Measurements from ENCODE around the gene SEMA3F.
"Not testable (repeated sequence)": the region's sequence is repeated elsewhere in the genome, so short reads cannot be mapped to it uniquely, and the experiment has no call there.

SEMA3F gene

DNA sequence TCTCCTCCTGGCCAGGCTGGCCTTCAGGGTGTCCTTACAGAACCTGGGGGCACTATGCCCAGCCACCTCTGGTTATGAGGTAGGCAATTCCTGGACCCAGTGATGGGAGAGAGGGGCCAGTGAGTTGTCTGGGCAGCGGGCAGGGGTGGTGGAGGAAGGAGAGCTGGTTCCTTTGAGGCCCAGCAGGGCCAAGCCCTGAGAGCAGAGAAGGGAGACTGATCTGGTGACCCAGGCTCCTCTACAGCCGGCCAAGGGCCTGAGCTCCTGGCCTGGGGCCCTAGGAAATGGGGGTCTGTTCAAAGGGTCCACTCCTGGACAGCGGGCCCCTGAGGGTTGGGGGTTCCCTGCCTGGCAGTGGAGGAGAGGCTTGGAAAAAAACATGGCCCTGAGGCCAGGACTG lies 57.8 kb downstream of the SEMA3F start:
- DNase-seq = no peak

- DNase-seq = peak; percentile 94
Observed at GRCh38 chr3:50213373-50213772, 58.2 kb downstream of the SEMA3F start.

DNA sequence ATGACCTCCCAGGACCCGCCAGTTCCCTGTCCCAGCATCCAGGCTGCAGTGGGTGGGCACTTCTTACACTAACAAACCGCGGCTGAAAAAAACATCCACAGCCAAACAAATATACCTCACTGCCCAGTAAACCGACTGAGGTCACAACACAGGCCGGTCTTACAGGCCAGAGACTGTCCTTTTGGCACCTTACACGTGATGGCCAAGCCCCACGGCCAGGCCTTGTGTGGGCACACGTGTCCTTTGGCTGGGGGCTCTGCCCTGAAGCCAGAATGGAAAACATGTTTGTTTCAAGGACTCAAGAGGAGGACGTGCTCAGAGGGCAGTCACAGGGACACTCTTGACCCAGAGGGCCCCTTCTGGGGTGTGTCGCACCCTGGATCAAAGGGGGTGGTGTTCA lies 59.7 kb downstream of the SEMA3F start:
- no peak for DNase-seq

DNA sequence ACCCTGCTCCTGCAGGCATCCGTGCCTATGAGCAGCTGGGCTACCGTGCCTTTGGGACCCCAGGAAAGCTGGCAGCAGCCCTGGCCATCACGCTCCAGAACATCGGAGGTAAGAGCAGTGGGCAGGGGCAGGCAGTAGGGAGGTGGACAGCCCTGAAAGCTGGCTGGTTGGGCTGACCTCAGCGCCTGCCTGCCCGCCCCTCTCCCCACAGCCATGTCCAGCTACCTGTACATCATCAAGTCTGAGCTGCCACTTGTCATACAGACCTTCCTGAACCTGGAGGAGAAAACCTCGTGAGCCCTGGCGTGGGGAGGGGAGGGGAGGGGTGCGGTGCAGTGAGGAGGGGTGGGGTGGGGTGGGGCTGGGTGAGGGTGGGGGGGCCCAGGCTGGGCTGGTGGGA lies 60.4 kb downstream of the SEMA3F start:
- DNase-seq = no peak

- no peak for DNase-seq
Observed at GRCh38 chr3:50217681-50218080, 62.6 kb downstream of the SEMA3F start.

- DNase-seq = no peak
Observed at GRCh38 chr3:50218448-50218847, 63.3 kb downstream of the SEMA3F start.

- no peak for DNase-seq
Observed at GRCh38 chr3:50219285-50219684, 64.2 kb downstream of the SEMA3F start.

DNA sequence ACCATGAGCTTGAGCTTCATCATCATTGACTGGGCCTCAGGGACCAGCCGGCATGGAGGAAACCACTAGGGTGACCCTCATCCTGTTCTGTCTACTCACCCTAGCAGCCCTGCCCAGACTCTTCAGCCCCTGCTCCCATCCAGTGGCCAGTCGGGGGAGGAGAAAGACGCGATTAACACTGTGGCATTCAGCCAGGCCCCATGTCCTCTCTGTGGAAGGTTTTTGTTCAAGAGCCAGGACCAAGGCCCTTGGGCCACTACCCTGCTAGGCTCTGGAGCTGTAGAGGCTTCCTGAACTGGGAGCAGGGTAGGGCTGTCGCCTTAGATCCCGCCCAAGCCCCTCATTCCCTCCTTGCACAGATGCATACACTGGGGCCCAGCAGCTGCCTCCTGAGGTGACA lies 65.0 kb downstream of the SEMA3F start:
- DNase-seq = no peak

- DNase-seq = no peak
Observed at GRCh38 chr3:50221051-50221410, 65.9 kb downstream of the SEMA3F start.

DNA sequence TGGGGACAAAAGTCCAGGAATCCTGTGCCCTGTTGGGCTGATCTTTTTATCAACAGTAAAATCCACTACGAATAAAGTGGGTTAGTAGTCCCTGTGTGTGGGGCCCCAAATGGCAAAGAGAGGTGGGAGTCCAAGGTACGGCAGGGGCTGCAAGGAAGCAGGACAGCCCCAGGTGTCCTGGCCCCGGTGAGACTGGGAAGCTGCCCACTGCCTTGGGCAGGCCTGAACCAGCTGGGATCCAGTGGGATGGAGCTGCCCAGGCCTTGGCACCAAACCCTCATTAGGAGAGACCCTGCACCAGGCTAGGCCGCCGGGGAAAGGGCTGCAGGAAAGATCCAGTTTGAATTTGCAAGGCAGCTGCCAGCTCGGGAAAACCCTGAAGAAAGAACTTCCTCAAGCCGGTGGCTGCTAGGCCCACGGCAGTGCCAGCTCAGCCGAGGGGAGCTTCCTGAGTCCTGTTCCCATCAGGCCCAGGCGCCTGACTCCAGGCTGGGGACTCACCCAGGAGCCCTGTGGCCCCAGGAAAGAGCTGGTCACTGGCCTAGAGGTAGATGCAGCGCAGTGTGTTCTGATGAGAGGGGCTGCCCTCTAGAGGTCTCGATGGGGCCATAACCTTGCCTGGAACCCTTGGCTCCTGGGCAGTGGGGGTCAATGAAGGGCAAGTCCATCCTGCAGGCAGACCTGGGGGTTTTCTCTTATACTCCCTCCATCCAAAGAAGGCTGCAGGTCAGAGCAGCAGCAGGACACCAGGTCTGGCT lies 66.5 kb downstream of the SEMA3F start:
- DNase-seq = peak; percentile 62

- DNase-seq = no peak
Observed at GRCh38 chr3:50222169-50222528, 67.0 kb downstream of the SEMA3F start.

DNA sequence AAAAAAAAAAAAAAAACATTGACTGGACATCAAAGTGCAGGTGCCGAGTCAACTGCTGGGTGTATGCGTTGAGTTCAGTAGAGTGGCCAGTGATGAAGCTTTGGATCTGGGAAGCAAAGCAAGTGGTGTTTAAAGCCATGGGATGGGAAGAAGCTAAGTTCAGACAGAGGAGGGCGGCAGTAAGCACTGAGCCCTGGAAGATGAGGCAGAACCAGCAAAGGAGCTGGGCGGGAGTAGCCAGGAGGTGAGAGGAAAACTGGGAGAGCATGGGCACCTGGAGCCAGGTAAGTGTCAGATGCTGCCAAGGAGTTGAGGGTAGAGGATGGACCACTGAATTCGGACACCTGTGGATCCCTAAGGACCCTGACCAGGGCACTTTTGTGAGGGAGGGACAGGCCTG lies 69.5 kb downstream of the SEMA3F start:
- no peak for DNase-seq

DNA sequence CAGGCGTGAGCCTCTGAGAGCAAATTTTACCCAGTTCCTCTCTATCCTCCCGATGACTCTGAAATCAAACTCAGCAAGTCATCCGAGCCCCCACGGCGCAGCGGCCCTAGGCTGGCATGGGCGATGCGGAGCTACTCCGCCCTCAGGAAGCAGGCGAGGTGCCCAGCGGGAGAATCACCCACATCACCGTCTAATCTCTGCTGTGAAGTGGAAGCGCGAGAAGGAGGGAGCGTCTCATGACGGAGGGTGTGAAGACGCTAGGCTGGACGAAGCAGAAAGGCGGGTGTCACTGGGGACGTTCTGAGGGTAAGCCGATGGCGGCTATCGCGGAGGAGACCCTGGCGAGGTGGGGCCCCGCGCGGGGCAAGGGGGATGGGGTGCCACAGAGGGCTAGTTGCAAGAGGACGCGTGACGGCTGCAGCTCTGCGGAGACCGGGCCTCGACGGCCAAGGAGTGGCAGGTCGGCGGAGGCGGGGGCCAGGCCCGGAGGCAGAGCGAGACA lies 71.8 kb downstream of the SEMA3F start:
- DNase-seq = peak; percentile 42

DNA sequence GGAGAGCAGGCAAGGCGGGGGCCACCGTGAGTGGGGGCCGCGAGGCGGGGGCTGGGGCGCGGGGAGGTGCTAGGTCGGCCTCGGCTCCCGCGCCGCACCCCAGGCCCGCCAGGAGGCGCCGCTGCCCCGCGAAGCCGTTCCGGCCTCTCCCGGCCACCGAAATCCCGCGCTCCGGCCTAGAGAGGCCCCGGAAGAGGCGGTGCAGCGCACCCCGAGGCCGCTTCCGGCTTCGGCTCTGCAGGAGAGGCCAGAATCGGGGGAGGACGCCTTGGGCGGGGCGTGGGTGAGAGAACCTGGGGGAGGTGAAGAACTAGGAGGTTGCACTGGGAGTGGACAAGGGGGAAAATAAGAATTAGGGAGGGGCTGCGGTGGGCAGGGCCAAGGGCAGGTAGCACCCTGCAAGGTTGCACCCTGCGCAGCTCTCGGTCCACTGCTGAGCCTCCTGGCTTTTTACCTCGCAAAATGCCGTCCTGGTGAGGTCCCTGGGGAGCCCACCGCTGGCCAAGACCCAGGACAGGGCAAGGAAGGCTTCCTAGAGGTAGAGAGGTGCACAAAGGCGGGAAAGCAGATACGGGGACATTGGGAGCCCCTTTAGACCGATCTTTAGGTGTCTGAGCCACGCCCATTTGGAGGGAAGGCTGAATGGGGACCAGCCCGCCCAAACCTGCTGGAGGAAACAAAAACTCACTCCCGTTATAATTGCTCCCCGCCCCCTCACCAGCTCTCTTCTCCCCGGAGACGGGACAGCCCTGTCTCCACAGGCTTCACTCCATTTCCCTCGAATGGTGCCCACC lies 72.5 kb downstream of the SEMA3F start:
- DNase-seq = peak; percentile 93

DNA sequence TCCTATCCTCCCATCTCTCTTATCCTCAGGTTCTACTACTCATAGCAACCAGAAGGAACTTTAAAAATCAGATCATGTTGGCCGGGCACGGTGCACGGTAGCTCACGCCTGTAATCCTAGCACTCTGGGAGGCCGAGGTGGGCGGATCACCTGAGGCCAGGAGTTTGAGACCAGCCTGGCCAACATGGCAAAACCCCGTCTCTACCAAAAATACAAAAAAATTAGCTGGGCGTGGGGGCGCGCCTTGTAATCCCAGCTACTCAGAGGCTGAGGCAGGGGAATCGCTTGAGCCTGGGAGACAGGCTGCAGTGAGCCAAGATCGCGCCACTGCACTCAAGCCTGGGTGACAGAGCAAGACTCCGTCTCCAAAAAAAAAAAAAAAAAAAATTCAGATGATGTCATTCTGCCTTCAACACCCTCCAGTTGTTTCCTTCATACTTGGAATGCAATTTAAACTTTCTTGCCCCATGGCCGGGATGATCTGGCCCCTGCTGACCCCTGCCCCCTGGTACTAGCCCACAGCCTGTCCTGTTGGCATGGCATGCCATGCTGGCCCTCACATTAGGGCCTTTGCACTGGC lies 73.2 kb downstream of the SEMA3F start:
- DNase-seq = not testable (repeated sequence)

DNA sequence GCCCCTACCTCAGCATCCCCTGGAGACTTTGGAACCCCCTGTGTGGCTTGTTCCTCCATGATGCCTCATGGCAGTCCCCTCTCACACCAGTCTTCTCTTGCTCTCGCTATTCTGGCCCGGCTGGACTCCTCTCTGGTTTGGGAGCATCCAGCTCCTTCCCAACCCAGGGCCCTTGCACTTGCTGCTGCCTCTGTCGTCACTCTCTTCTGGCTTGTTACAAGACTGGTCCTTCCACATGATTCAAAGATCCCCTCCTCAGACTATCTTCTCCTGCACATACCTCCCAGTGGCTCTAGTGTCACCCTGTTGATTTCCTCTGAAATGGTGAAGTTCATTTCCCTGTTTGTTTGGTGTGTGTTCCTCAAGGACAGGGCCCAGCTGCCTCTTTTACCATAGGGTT lies 74.4 kb downstream of the SEMA3F start:
- no peak for DNase-seq

DNA sequence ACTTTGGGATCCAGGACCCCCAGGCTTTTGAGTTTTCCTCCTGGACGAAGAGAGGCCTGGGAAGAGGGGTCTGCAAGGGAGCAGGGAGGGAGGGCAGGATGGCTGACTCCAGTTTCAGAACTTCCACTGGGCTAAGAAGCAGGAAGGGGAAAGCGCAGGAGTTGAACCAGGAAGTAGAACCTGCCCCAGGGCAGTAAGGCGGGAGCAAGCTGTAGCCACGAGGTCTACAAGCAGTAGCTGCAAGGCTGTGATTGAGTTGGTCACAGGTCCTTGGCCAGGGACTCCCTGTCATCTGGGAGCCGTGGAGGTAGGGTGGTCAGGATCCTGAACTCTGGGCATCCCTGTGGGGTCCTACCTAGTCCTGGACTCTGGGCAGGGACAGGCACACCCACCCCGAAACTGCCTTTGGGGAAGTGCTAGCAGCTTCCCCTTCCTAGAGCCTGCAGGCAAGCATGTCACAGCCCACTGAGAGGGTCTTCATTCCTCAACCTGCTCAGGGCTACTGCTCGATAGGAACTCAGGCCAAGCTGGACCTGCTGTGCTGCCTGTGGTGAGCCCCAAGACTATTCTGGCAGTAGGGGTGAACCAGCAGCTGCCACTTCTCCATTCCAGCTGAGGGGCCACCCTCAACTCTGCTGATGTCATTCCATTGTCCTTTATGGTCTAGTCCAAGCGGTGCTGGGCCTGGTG lies 75.1 kb downstream of the SEMA3F start:
- DNase-seq = no peak

- DNase-seq = no peak
Observed at GRCh38 chr3:50230794-50231125, 75.6 kb downstream of the SEMA3F start.

DNA sequence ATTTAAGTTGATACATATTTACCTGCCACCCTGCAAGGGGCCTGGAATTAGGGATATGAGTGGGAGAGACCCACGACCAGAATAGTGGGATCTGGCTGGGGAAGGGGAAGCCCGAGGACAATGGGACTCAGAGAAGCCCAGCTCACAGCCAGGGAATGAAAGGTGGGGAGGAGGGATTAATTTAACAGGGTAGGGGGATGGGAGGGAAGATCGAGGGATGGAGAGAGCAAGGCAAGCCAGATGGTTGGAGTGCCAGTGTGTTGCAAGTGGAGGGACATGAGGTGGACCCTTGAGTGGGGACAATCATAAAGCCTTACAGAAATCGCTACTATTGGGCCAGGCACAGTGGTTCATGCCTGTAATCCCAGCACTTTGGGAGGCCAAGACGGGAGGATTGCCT lies 76.5 kb downstream of the SEMA3F start:
- no peak for DNase-seq

DNA sequence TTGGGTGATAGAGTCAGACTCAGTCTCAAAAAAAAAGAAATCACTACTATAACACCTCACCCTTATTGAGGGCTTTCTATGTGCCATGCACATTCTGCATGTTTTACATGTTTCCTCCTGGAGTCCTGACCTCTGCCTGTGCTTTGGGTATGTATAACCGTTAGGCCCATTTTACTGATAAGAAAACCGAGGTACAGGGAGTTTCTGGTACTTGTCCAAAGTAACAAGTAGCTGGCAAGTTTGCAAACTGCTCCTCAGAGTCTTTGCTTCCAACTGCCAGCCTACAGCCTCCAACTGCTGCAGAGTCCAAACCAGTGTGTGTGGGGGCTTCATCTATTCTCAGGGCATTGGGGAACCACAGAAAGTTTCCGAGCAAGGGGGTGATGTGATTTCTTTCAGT lies 77.2 kb downstream of the SEMA3F start:
- DNase-seq = no peak

GRCh38 chr3:50233176-50233575 lies 78.1 kb downstream of the SEMA3F start:
- no peak for DNase-seq

DNA sequence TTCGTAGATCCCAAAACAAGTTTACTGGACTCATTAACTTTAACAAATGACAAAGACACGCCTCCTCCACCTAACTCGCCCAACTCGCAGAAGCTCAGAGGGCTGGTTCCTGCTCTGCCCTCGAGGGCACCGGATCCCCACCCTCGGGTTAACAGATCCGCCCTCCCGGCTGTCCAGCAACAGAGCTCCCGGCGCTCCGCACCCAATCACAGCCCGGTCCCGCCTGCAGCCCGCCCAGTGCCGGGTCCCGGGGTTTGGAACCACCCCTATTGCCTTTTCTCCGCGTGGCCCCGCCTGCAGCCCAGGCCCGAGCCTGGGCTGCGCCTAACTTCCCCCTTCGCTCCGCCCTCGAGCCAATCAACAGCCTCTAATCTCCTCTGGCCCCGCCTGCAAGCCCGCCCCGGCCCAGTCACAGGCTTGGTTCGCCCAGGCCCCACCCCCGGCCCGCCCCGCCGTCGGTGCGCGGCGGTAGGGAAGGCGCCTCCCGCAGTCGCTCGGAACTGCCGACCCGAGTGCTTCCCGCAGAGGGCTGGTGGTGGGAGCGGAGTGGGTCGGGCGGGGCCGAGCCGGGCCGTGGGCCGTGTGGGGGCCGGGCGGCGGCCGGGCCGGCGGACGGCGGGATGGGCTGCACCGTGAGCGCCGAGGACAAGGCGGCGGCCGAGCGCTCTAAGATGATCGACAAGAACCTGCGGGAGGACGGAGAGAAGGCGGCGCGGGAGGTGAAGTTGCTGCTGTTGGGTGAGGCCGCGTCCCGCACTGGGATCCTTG lies 80.8 kb downstream of the SEMA3F start, which contains the start of gene GNAI2:
Gene GNAI2, plus strand, starts transcription at position 489 of the 768 bp plus-strand sequence. Its CDS starts 132 bp downstream, at position 621.
- peak; percentile 99 for DNase-seq

Measured in midbrain (tissue), 1 donor.